SU-DHL-6 (cell line): Measurements from ENCODE around the gene SRRM2.

Source experiments
- H2AFZ ChIP-seq: fragments of 200-600 bp; sonication (generic); 2 replicates; pipeline ENCODE4 v1.6.1; 2014; ENCODE audit warnings: low read depth, mild to moderate bottlenecking, moderate library complexity, mixed read lengths, antibody characterized with exemption, low read length; ENCODE audit not compliant: severe bottlenecking
- H3F3A ChIP-seq: fragments of 200-600 bp; shearing (Covaris generic); 2 replicates; pipeline ENCODE4 v1.6.0; 2016; ENCODE audit warnings: antibody characterized with exemption, mild to moderate bottlenecking; ENCODE audit not compliant: insufficient read depth
- H3K27ac ChIP-seq: fragments of 200-600 bp; sonication (generic); 2 replicates; pipeline ENCODE4 v1.5.1; 2016; ENCODE audit warnings: low read depth, mild to moderate bottlenecking, low read length, moderate library complexity, mixed read lengths
- H3K27me3 ChIP-seq: fragments of 200-600 bp; sonication (generic), shearing (Covaris generic); 2 replicates; pipeline ENCODE4 v1.6.0; 2014; ENCODE audit warnings: mild to moderate bottlenecking, low read length
- H3K36me3 ChIP-seq: fragments of 200-600 bp; sonication (generic); 2 replicates; pipeline ENCODE4 v1.6.1; 2014; ENCODE audit warnings: mild to moderate bottlenecking, low read length, mixed read lengths
- H3K4me2 ChIP-seq: fragments of 300-600, 200-600 bp; shearing (Covaris generic), sonication (generic); 2 replicates; pipeline ENCODE4 v1.6.0; 2014; ENCODE audit warnings: low read length, low read depth, mild to moderate bottlenecking; ENCODE audit not compliant: poor library complexity, severe bottlenecking
- H3K4me3 ChIP-seq: fragments of 200-600 bp; sonication (generic); 2 replicates; pipeline ENCODE4 v1.5.1; 2014; ENCODE audit warnings: antibody characterized with exemption, low read length, mild to moderate bottlenecking, mixed read lengths; ENCODE audit not compliant: insufficient read depth, poor library complexity, severe bottlenecking
- H3K79me2 ChIP-seq: fragments of 200-600 bp; sonication (generic); 2 replicates; pipeline ENCODE4 v1.6.1; 2014; ENCODE audit warnings: mild to moderate bottlenecking, low read length, moderate library complexity; ENCODE audit not compliant: insufficient read depth
- H3K9ac ChIP-seq: fragments of 200-600 bp; sonication (generic); 2 replicates; pipeline ENCODE4 v1.7.0; 2014; ENCODE audit warnings: mild to moderate bottlenecking, low read length
- H3K9me2 ChIP-seq: fragments of 200-600 bp; sonication (generic); replicated peaks from 2 replicates; pipeline ENCODE4 v1.6.1; 2014; ENCODE audit warnings: low read length; ENCODE audit not compliant: insufficient read depth
- H3K9me3 ChIP-seq: fragments of 200-600 bp; sonication (generic); 2 replicates; pipeline ENCODE4 v1.6.1; 2014; ENCODE audit warnings: low read length, mixed read lengths; ENCODE audit not compliant: insufficient read depth
- H4K20me1 ChIP-seq: fragments of 200-600 bp; sonication (generic); 2 replicates; pipeline ENCODE4 v1.6.1; 2014; ENCODE audit warnings: low read depth, mild to moderate bottlenecking, antibody characterized with exemption, low read length, moderate library complexity, mixed read lengths
- EZH2phosphoT487 ChIP-seq: fragments of 200-600 bp; sonication (generic), shearing (Covaris generic); conservative IDR thresholded peaks from 2 replicates; pipeline ENCODE4 v1.6.1; 2018; ENCODE audit warnings: mild to moderate bottlenecking, antibody characterized with exemption, low read length, moderate library complexity, mixed read lengths
- TF ChIP-seq, protein P1 (sequence below): fragments of 200-600 bp; sonication (generic); IDR thresholded peaks from one replicate; pipeline ENCODE4 v1.5.1; 2017; ENCODE audit warnings: antibody characterized with exemption, mild to moderate bottlenecking, low read length, moderate library complexity; ENCODE audit not compliant: insufficient read depth, poor library complexity, severe bottlenecking

SRRM2 gene

DNA sequence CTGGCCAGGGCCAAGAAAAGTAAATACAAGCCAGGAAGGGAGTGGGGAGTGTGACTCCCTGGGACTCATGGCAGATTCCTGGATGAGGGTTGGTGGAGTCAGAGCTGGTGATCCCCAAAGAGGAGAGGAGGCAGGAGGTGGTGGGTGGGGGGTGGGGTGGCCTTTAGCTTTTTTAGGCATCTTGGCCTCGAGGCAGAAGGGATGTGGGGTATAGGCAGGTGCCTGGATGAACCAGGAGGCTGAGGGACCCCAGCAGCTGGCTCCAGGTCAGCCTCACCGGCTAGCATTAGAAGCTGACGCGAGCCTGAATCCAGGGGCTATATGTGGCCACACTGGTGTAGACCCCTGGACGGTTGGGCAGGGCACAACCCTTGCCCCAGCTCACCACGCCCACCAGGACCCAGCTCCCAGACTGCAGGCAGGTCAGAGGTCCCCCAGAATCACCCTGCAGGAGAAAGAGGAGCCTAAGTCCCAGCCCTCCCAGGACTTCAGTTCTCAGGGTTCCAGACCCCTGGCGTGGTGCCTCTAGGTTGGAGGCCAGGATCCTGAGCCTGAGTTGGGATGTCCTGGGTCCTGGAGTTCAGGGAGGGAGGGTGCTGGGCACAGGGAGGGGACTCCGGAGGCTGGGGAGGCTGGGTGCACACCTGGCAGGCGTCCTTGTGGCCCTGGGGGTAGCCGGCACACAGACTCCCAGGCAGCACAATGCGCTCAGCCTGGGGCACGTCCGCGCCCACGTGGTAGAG is 32.1 kb downstream of the SRRM2 start:
- Histone ChIP-seq H3K4me3 (no peak overlapping the region), H3K27me3 (no peaks in the 10 kb centered on the region), H3K79me2 (no peaks in the 10 kb centered on the region), H3K9me3 (no peaks in the 10 kb centered on the region), H3F3A (no peaks in the 10 kb centered on the region), H3K9me2 (no peaks in the 10 kb centered on the region), H2AFZ (no peak overlapping the region), H3K27ac (no peak overlapping the region), H3K36me3 (no peaks in the 10 kb centered on the region), H3K4me2 (no peak overlapping the region), H3K9ac (no peak overlapping the region), H4K20me1 (no peaks in the 10 kb centered on the region)
- TF ChIP-seq, protein P1, sequence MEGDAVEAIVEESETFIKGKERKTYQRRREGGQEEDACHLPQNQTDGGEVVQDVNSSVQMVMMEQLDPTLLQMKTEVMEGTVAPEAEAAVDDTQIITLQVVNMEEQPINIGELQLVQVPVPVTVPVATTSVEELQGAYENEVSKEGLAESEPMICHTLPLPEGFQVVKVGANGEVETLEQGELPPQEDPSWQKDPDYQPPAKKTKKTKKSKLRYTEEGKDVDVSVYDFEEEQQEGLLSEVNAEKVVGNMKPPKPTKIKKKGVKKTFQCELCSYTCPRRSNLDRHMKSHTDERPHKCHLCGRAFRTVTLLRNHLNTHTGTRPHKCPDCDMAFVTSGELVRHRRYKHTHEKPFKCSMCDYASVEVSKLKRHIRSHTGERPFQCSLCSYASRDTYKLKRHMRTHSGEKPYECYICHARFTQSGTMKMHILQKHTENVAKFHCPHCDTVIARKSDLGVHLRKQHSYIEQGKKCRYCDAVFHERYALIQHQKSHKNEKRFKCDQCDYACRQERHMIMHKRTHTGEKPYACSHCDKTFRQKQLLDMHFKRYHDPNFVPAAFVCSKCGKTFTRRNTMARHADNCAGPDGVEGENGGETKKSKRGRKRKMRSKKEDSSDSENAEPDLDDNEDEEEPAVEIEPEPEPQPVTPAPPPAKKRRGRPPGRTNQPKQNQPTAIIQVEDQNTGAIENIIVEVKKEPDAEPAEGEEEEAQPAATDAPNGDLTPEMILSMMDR, result no peak
- no peak for TF ChIP-seq EZH2phosphoT487

DNA sequence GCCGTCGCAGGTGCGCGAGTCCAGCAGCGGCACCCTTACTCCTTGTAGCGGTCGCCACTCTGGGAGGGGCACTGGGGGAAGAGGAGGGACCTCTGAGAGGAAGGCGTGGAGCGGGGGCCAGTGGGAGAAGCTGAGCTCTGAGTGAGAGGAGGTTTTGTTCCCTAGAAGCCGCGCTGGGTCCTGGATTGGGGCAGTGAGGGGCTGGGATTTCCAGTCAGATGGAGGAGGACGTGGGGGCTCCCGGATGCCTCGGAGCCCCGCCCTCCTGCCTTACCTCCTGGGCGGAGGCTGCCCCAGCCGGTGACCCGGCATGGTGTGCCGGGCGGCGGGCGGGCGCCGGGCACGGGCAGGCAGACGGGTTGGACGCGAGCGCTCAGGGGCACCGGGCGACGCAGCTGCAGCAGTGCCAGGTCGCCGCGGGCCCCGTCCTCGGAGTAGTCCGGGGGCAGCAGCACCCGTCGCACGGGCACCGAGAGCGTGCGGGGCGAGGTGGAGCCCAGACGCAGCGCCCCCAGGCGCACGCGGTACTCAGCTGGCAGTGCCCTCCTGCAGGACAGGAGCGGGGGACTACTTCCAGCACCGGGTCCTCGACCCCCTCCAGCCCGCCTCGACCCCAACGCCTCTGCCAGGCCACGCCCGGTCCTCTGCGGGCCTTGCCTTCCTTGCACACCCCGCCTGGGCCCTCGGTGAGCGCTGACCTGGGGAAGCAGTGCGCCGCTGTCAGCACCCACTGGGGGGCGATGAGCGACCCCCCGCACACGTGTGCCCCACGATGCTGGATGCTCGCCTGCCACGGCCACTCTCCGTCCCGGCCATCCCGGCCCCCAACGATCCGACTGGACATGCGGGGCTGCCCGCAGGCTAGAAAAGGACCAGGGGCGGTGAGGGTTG is 32.9 kb downstream of the SRRM2 start:
- Histone ChIP-seq H3K36me3 (no peaks in the 10 kb centered on the region), H3K27me3 (no peaks in the 10 kb centered on the region), H3F3A (no peaks in the 10 kb centered on the region), H3K27ac (no peak overlapping the region), H3K4me2 (no peak overlapping the region), H2AFZ (no peak overlapping the region), H3K4me3 (no peak overlapping the region), H3K9me3 (no peaks in the 10 kb centered on the region), H3K79me2 (no peaks in the 10 kb centered on the region), H3K9me2 (no peaks in the 10 kb centered on the region), H4K20me1 (no peaks in the 10 kb centered on the region), H3K9ac (no peak overlapping the region)
- no peak for TF ChIP-seq EZH2phosphoT487
- TF ChIP-seq, protein P1, result no peak

DNA sequence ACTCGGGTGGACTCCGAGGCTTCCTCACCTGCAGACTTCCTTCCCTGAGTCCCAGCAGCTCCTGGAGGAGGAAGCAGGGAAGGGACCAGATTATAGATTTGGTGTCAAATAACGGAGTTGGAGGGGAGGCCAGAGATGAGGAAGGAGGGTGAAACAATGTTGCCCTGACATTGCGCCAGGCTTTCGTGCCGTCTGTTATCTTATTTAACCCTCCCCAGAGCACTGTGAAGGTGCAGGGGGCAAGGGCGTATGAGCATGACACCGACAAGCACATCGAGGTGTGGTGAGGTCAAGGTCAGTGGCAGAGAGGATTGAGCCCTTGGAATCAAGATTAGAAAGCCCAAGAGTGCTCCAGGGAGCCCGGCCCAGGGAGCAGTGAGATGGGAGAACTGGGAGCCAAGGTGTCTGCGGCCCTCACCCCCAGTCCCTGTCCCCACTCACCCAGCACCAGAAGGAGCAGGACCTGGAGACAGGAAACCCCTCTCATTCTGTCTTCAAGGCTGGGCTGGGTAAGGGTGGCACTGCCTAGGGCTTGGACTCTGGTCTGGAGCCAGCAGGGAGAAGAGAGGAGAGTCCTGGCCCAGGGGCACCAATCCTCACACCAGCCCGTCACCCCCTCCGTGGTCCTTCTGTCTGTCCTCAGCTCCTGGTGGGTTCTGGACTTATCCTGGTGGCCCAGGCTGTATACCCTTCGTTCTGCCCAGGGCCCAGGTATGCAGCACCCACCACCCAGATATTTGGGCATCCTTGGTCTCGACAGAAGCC is 33.8 kb downstream of the SRRM2 start:
- no peak overlapping the region for H3K4me2 ChIP-seq
- H3K9me3 ChIP-seq, result no peaks in the 10 kb centered on the region
- H3K79me2 ChIP-seq, result no peaks in the 10 kb centered on the region
- no peak overlapping the region for H3K4me3 ChIP-seq
- no peaks in the 10 kb centered on the region for H3F3A ChIP-seq
- no peak overlapping the region for H3K9ac ChIP-seq
- H4K20me1 ChIP-seq, result no peaks in the 10 kb centered on the region
- no peak overlapping the region for H2AFZ ChIP-seq
- H3K9me2 ChIP-seq, result no peaks in the 10 kb centered on the region
- TF ChIP-seq, protein P1, result no peak
- TF ChIP-seq EZH2phosphoT487, result no peak
- H3K27me3 ChIP-seq, result no peaks in the 10 kb centered on the region
- H3K36me3 ChIP-seq, result no peaks in the 10 kb centered on the region
- no peak overlapping the region for H3K27ac ChIP-seq
